HepG2 (cell line): ENCODE results near the gene SIGLEC7. TPM values are rescaled to one million over a fixed set of nuclear protein-coding genes. Genes with fewer than 3 reads are reported as not detected.

ENCODE experiments used
- ATAC-seq: fragments of 200-7000 bp; cut with Tn5 transposase; 3 replicates; pipeline ENCODE4 v1.9.1; 2020; ENCODE audit warnings: mild to moderate bottlenecking, moderate library complexity
- BruUV-seq: library from RNA; stranded (reverse); fragments of 400-500 nt; replicated peaks from 2 replicates; lab custom pipeline; 2021; lab: Mats Ljungman, UMichigan
- CTCF ChIA-PET: fragments of 300-600 bp; formaldehyde crosslinking; extraction: SDS; loops from one replicate; lab custom pipeline; 2021; ENCODE audit warnings: low total read pairs, inconsistent platforms, low intra/inter-chr PET ratio; lab: Yijun Ruan, JAX
- POLR2A ChIA-PET: fragments of 350-600 bp; sonication (Branson Sonifier 250); formaldehyde crosslinking; loops from one replicate; lab custom pipeline; 2020; ENCODE audit warnings: antibody characterized with exemption, inconsistent platforms; lab: Yijun Ruan, JAX
- DNase-seq: peaks from one replicate; pipeline ENCODE4 v3.0.0-alpha.2; 2015; ENCODE audit warnings: low spot score
- FAIRE-seq: peaks from 3 replicates; lab custom pipeline; 2011; peaks lifted over from hg19 to GRCh38; lab: Jason Lieb, UNC
- H2AFZ ChIP-seq: one replicate; pipeline ENCODE4 v1.6.1; 2011; ENCODE audit warnings: low read length, inconsistent platforms
- H3K27ac ChIP-seq: fragments of 300-600 bp; 3 replicates; pipeline ENCODE4 v1.8.0; 2011; ENCODE audit warnings: mixed run types, mild to moderate bottlenecking, mixed read lengths, low read length, inconsistent platforms; ENCODE audit not compliant: insufficient read depth; ENCODE audit errors: extremely low read length
- H3K27me3 ChIP-seq, 2 experiments: fragments of 200-600 bp in 1 of 2; 2 replicates in 1 of 2; 3 replicates in 1 of 2; pipeline versions ENCODE4 v1.6.0 to v1.8.0; 2011; ENCODE audit warnings: low read length in 2 of 2, mild to moderate bottlenecking in 2 of 2, moderate library complexity in 2 of 2, inconsistent platforms in 1 of 2; ENCODE audit not compliant: insufficient read depth in 2 of 2, control insufficient read depth in 1 of 2
- H3K36me3 ChIP-seq, 2 experiments: fragments of 200-600 bp in 1 of 2; replicated peaks in 1 of 2; 2 replicates in 1 of 2; 3 replicates in 1 of 2; pipeline versions ENCODE4 v1.5.1 to v1.8.0; 2011; ENCODE audit warnings: low read length in 2 of 2, inconsistent platforms in 1 of 2; ENCODE audit not compliant: insufficient read depth in 2 of 2, control insufficient read depth in 1 of 2
- H3K4me1 ChIP-seq: 2 replicates; pipeline ENCODE4 v1.5.1; 2012; ENCODE audit warnings: low read length, inconsistent platforms; ENCODE audit not compliant: insufficient read depth
- H3K4me2 ChIP-seq: 2 replicates; pipeline ENCODE4 v1.6.0; 2011; ENCODE audit warnings: low read depth, low read length, inconsistent platforms
- H3K4me3 ChIP-seq, 3 experiments: fragments of 200-600 bp in 1 of 3; sonication (generic), shearing (Covaris generic) in 1 of 3; replicated peaks in 1 of 3; 2 replicates each; pipeline ENCODE4 v1.5.1; 2011 to 2016; ENCODE audit warnings: low read length in 3 of 3, inconsistent platforms in 2 of 3, low read depth in 2 of 3, mild to moderate bottlenecking in 2 of 3, control low read depth in 1 of 3, mixed read lengths in 1 of 3; ENCODE audit not compliant: insufficient read depth in 1 of 3
- H3K79me2 ChIP-seq: one replicate; pipeline ENCODE4 v1.6.1; 2011; ENCODE audit warnings: low read length, inconsistent platforms; ENCODE audit not compliant: insufficient read depth
- H3K9ac ChIP-seq: 2 replicates; pipeline ENCODE4 v1.6.0; 2011; ENCODE audit warnings: mild to moderate bottlenecking, low read depth, low read length, inconsistent platforms; ENCODE audit not compliant: insufficient read depth
- H3K9me3 ChIP-seq: 2 replicates; pipeline ENCODE4 v1.5.1; 2012; ENCODE audit warnings: mild to moderate bottlenecking, low read length
- H4K20me1 ChIP-seq: 2 replicates; pipeline ENCODE4 v1.6.0; 2011; ENCODE audit warnings: inconsistent platforms, mild to moderate bottlenecking, low read length, moderate library complexity; ENCODE audit not compliant: insufficient read depth
- CTCF ChIP-seq: sonication (generic); formaldehyde crosslinking; IDR thresholded peaks from 2 replicates; pipeline ENCODE4 v1.5.0; 2020; ENCODE audit warnings: mild to moderate bottlenecking, missing genetic modification reagents, moderate library complexity
- NFE2 ChIP-seq: sonication (generic); formaldehyde crosslinking; IDR thresholded peaks from 2 replicates; pipeline ENCODE4 v1.4.0; 2020; ENCODE audit warnings: missing genetic modification reagents
- STAG1 ChIP-seq: sonication (generic); formaldehyde crosslinking; IDR thresholded peaks from 2 replicates; pipeline ENCODE4 v1.4.0; 2020; ENCODE audit warnings: missing genetic modification reagents
- ZNF253 ChIP-seq: sonication (generic); formaldehyde crosslinking; IDR thresholded peaks from 2 replicates; pipeline ENCODE4 v1.8.0; 2022; ENCODE audit warnings: mild to moderate bottlenecking, missing genetic modification reagents, borderline replicate concordance
- ZNF256 ChIP-seq: sonication (generic); formaldehyde crosslinking; conservative IDR thresholded peaks from 2 replicates; pipeline ENCODE4 v1.4.0; 2020; ENCODE audit warnings: missing genetic modification reagents
- WGBS: methylation state at CpG from one replicate; pipeline ENCODE4 v1.1.6; 2017; ENCODE audit warnings: low lambda C conversion rate; 5-methylcytosine and 5-hydroxymethylcytosine counted together
- in situ Hi-C: cut with HindIII; loops from 2 replicates; pipeline ENCODE4 v1.10.0; 2017; ENCODE audit warnings: low pct_unique_long_range_greater_than_20kb; ENCODE audit not compliant: extremely low pct_ligation_motif_present
- intact Hi-C: fragments of 100-400 bp; cut with micrococcal nuclease; formaldehyde crosslinking; loops from one replicate; pipeline ENCODE4 v1.10.0; 2022; ENCODE audit not compliant: unreplicated experiment
- polyA plus RNA-seq, 8 experiments: library from polyadenylated mRNA; depleted of rRNA in 3 of 8; stranded (reverse) in 7 of 8; unstranded in 1 of 8; fragments of >200 nt; fragmentation: Illumina TruSeq in 4 of 8; extraction: Trizol in 4 of 8; gene quantifications; 2 replicates each; pipeline versions ENCODE4 v1.2.1 to v1.2.3, GENCODE V29; 2011 to 2016; ENCODE audit warnings: low read depth in 4 of 8, missing spikeins in 1 of 8, mixed read lengths in 1 of 8; ENCODE audit not compliant: insufficient read depth in 1 of 8
- total RNA-seq, 5 experiments: library from RNA; depleted of rRNA; stranded (reverse); fragments of >200 nt; fragmentation: Illumina TruSeq; extraction: Trizol; gene quantifications; 2 replicates each; pipeline ENCODE4 v1.2.3, GENCODE V29; 2016; ENCODE audit warnings: low read depth in 1 of 5

Gene SIGLEC7
- total and polyA plus RNA-seq, 2 of the 13 experiments (the other 11 are each of a cell fraction or from before 2014, with no cell fraction given), result not detected

DNA sequence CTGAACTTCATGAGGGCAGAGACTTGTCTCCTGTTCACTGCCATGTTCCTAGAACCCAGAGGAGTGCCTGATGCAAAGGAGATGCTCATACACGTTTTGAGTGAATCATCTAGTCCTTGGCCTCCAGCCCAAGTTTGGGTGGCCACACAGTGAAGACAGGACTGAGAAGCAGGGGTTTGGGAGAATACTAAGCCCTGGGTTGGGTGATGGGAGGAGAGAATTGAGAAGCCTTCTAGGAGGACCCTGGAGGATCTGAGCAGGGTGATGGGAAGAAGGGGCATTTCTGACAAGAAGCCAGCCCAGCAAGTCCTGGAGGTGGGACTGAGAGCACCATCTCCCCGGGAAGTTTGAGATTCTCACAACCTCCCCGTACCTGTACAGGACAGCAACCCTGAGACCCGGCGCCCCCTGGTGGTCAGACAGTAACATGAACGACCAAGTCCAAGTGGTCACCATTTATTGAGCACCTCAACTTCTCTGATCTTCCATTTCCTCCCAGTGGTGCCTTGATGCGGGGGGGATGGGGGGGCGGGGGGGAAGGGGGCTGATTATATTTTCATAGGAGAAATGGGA, 44.8 kb upstream of the SIGLEC7 start:
- Histone ChIP-seq H3K27ac (no peak overlapping the region), H3K79me2 (no peaks in the 10 kb centered on the region), H3K4me3 (no peak overlapping the region), H3K36me3 (peaks cover 2 to 9% of the 10 kb centered on the region in 2 experiments; a peak in 3 of 5 replicates), H3K27me3 (no peaks in the 10 kb centered on the region; a peak in 1 of 5 replicates), H3K4me1 (peaks cover 17% of the 10 kb centered on the region), H3K4me2 (no peak overlapping the region), H4K20me1 (0 out of 2 replicates have a peak, but pooled peaks cover 3% of the 10 kb centered on the region), H2AFZ (no peak overlapping the region), H3K9me3 (no peaks in the 10 kb centered on the region), H3K9ac (no peak overlapping the region)
- FAIRE-seq (peak; percentile 30), ATAC-seq (peak; percentile 76), DNase-seq (peak; percentile 34)
- TF ChIP-seq ZNF256 (CRISPR knock-in tag) (no peak), CTCF (peak; percentile 70), STAG1 (CRISPR knock-in tag) (peak; percentile 14; the same call in 1 of the 2 replicates)
- intact Hi-C loops, result no loop called here
- ChIA-PET POLR2A (no interaction called here), CTCF (interaction anchor here (2.9 kb wide), 1 partner anchor 76 kb away, joined by 16 read pairs; no protein-coding TSS in a partner anchor)
- in situ Hi-C loops, result loop anchor here (25.0 kb wide), 1 partner anchor 160 kb away; no protein-coding TSS in a partner anchor
- BruUV-seq, result no TSS peak
- WGBS, result 0% methylated on average over 1 of the region's 8 CpGs

DNA sequence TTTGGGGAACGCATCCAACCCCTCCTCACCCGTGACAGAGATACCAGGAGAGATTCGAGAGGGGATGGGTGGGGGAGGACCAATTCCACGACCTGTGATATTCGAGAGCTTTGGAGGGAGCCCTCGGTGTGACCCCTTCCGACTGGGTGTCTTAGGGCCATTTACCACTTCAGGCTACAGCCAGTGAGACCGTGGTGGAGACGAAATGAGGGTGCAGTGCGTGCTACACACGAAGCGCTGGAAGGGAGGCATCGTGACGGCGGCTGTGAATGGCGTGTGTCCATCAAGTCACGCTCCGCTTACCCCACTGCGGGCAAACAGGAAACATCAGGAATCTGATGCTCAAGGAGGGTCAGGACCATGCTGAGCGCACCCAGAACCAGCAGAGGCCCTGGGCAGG, 44.3 kb upstream of the SIGLEC7 start:
- Histone ChIP-seq H3K36me3 (peaks cover 3 to 15% of the 10 kb centered on the region in 2 experiments; a peak in 3 of 5 replicates), H3K9me3 (no peaks in the 10 kb centered on the region), H4K20me1 (0 out of 2 replicates have a peak, but pooled peaks cover 3% of the 10 kb centered on the region), H3K9ac (no peak overlapping the region), H3K27ac (no peak overlapping the region), H3K4me1 (peaks cover 17% of the 10 kb centered on the region), H3K4me3 (no peak overlapping the region), H2AFZ (no peak overlapping the region), H3K79me2 (no peaks in the 10 kb centered on the region), H3K27me3 (no peaks in the 10 kb centered on the region; a peak in 1 of 5 replicates), H3K4me2 (no peak overlapping the region)
- intact Hi-C loops (no loop called here), in situ Hi-C loops (loop anchor here (25.0 kb wide), 1 partner anchor 160 kb away; no protein-coding TSS in a partner anchor)
- TF ChIP-seq ZNF253 (CRISPR knock-in tag), result no peak
- no peak for TF ChIP-seq NFE2 (CRISPR knock-in tag)
- no peak for FAIRE-seq
- DNase-seq, result no peak
- no peak for ATAC-seq
- 87% methylated on average over 19 of the region's 20 CpGs for WGBS
- ChIA-PET POLR2A (no interaction called here), CTCF (interaction anchor here (2.9 kb wide), 1 partner anchor 77 kb away, joined by 16 read pairs; no protein-coding TSS in a partner anchor)
- no TSS peak for BruUV-seq
